ENCODE data around the gene TFDP2. TPM values are rescaled to one million over a fixed set of nuclear protein-coding genes. Genes with fewer than 3 reads are reported as not detected.

TFDP2 gene
- total and polyA plus RNA-seq, 10 of the 15 experiments (the other 5 are each of a cell fraction or from before 2014, with no cell fraction given) = 28.3 to 100 (median 49.7) TPM

GRCh38 chr3:142051351-142051750 lies 98.0 kb downstream of the TFDP2 start (continued):
- TF ChIP-seq PAX8 (IDR thresholded peaks at IDR 0.05) (no peak), CBFB (IDR thresholded peaks at IDR 0.05; ENCODE audit: low read depth) (no peak)

GRCh38 chr3:142047021-142047369 lies 102.3 kb downstream of the TFDP2 start:
- POLR2A ChIA-PET = interaction anchor here (1.2 kb wide), 1 partner anchor 17 kb away, joined by 3 read pairs; no protein-coding TSS in a partner anchor
- Histone ChIP-seq H3K27ac (ENCODE audit: control insufficient read depth, insufficient read depth) (no peak overlapping the region), H3K4me1 (ENCODE audit: control insufficient read depth, insufficient read depth, low read length) (no peaks in the 10 kb centered on the region), H3K9ac (ENCODE audit: control insufficient read depth, insufficient read depth, low read length) (no peak overlapping the region), H3K4me2 (ENCODE audit: control insufficient read depth, insufficient read depth) (no peak overlapping the region), H3K9me3 (replicated peaks; ENCODE audit: control insufficient read depth, insufficient read depth, low read length) (no peaks in the 10 kb centered on the region), H2AFZ (ENCODE audit: control insufficient read depth, low read depth, low read length) (no peak overlapping the region), H3K36me3 (ENCODE audit: control insufficient read depth in 2 of 2, insufficient read depth in 2 of 2, low read length in 1 of 2) (no peaks in the 10 kb centered on the region), H3K79me2 (ENCODE audit: control insufficient read depth, insufficient read depth, low read length) (no peaks in the 10 kb centered on the region), H4K20me1 (ENCODE audit: control insufficient read depth, insufficient read depth) (no peaks in the 10 kb centered on the region), H3K27me3 (replicated peaks in 1 of 2; ENCODE audit: control insufficient read depth in 2 of 2, insufficient read depth in 2 of 2, low read length in 1 of 2) (no peaks in the 10 kb centered on the region), H3K4me3 (no peak overlapping the region)
- intact Hi-C loops (cut with micrococcal nuclease; ENCODE audit: unreplicated experiment) = no loop called here
- TF ChIP-seq RELB (IDR thresholded peaks at IDR 0.05; ENCODE audit: low read depth) = no peak
- TF ChIP-seq ATF7 (IDR thresholded peaks at IDR 0.05; ENCODE audit: low read depth) = no peak
- no peak for TF ChIP-seq MYB (IDR thresholded peaks at IDR 0.05; ENCODE audit: borderline replicate concordance, low read depth, low read length)
- no peak for TF ChIP-seq SREBF1 (IDR thresholded peaks at IDR 0.05; ENCODE audit: low read length)
- no peak for TF ChIP-seq NFIC (IDR thresholded peaks at IDR 0.05; ENCODE audit: low read depth, low read length)
- in situ Hi-C loops (cut with MboI) = no loop called here
- no TSS peak for BruUV-seq (replicated peaks)
- RAD21 ChIA-PET (ENCODE audit: unreplicated experiment) = no interaction called here
- 0% methylated on average over 1 of the region's 1 CpG for WGBS (ENCODE audit: insufficient coverage, insufficient replicate concordance, low lambda C conversion rate, missing lambda C conversion rate)
- FAIRE-seq (no peak), ATAC-seq (no peak), DNase-seq (ENCODE audit: low read depth, low spot score) (no peak)
- CTCF ChIA-PET = interaction anchor here (1.2 to 1.3 kb wide), 2 partner anchors 19 to 25 kb away, joined by 3 to 4 read pairs; no protein-coding TSS in a partner anchor
- SMC1A ChIA-PET (ENCODE audit: uncharacterized antibody, unreplicated experiment) = interaction anchor here (2.0 kb wide), 1 partner anchor 18 kb away, joined by 5 read pairs; no protein-coding TSS in a partner anchor
